GM12878 (cell line): ENCODE results near the gene DDX10. TPM values are rescaled to one million over a fixed set of nuclear protein-coding genes. Genes with fewer than 3 reads are reported as not detected.

Source experiments
- ATAC-seq: fragments of 200-7000 bp; cut with Tn5 transposase; 3 replicates; pipeline ENCODE4 v1.9.1; 2020; ENCODE audit warnings: mild to moderate bottlenecking, moderate library complexity
- BruUV-seq: library from RNA; stranded (reverse); fragments of 400-500 nt; replicated peaks from 2 replicates; lab custom pipeline; 2021; lab: Mats Ljungman, UMichigan
- CTCF ChIA-PET: fragments of 300-600 bp; sonication (Branson Sonifier 250); formaldehyde crosslinking; extraction: SDS; loops from one replicate; lab custom pipeline; 2021; ENCODE audit warnings: inconsistent platforms; lab: Yijun Ruan, JAX
- POLR2A ChIA-PET: fragments of 350-600 bp; formaldehyde crosslinking; extraction: SDS; loops from one replicate; lab custom pipeline; 2021; ENCODE audit warnings: inconsistent platforms; lab: Charles Lee
- RAD21 ChIA-PET: fragments of 300-600 bp; sonication (Branson Sonifier 250); formaldehyde crosslinking; loops from one replicate; lab custom pipeline; 2023; ENCODE audit warnings: antibody characterized with exemption; ENCODE audit not compliant: unreplicated experiment; lab: Charles Lee
- SMC1A ChIA-PET: fragments of 300-600 bp; sonication (Branson Sonifier 250); formaldehyde crosslinking; loops from one replicate; lab custom pipeline; 2023; ENCODE audit not compliant: unreplicated experiment, uncharacterized antibody; lab: Charles Lee
- DNase-seq: peaks from one replicate; pipeline ENCODE4 v3.0.0-alpha.2; 2011; ENCODE audit warnings: low read depth, low spot score
- FAIRE-seq: peaks from 3 replicates; lab custom pipeline; 2011; peaks lifted over from hg19 to GRCh38; lab: Jason Lieb, UNC
- H2AFZ ChIP-seq: 2 replicates; pipeline ENCODE4 v1.6.0; 2011; ENCODE audit warnings: low read depth, low read length, control low read depth; ENCODE audit not compliant: control insufficient read depth
- H3K27ac ChIP-seq: 2 replicates; pipeline ENCODE4 v1.5.1; 2011; ENCODE audit warnings: control low read depth; ENCODE audit not compliant: control insufficient read depth, insufficient read depth
- H3K27me3 ChIP-seq, 2 experiments: replicated peaks in 1 of 2; 2 replicates each; pipeline versions ENCODE4 v1.6.0 to v1.6.1; 2011; ENCODE audit warnings: low read length in 1 of 2; ENCODE audit not compliant: control insufficient read depth in 2 of 2, insufficient read depth in 2 of 2
- H3K36me3 ChIP-seq, 2 experiments: 2 replicates each; pipeline ENCODE4 v1.5.1; 2011; ENCODE audit warnings: low read length in 1 of 2; ENCODE audit not compliant: control insufficient read depth in 2 of 2, insufficient read depth in 2 of 2
- H3K4me1 ChIP-seq: 2 replicates; pipeline ENCODE4 v1.6.1; 2011; ENCODE audit warnings: mild to moderate bottlenecking, low read length, moderate library complexity, mixed read lengths; ENCODE audit not compliant: control insufficient read depth, insufficient read depth
- H3K4me2 ChIP-seq: 2 replicates; pipeline ENCODE4 v1.6.0; 2011; ENCODE audit warnings: control low read depth; ENCODE audit not compliant: control insufficient read depth, insufficient read depth
- H3K4me3 ChIP-seq: fragments of 200-600 bp; sonication (generic); 2 replicates; pipeline ENCODE4 v1.5.1; 2016
- H3K79me2 ChIP-seq: 2 replicates; pipeline ENCODE4 v1.6.0; 2011; ENCODE audit warnings: low read length; ENCODE audit not compliant: control insufficient read depth, insufficient read depth
- H3K9ac ChIP-seq: 2 replicates; pipeline ENCODE4 v1.8.0; 2011; ENCODE audit warnings: low read length, control low read depth, mixed read lengths; ENCODE audit not compliant: control insufficient read depth, insufficient read depth
- H3K9me3 ChIP-seq: replicated peaks from 3 replicates; pipeline ENCODE4 v1.5.1; 2011; ENCODE audit warnings: mild to moderate bottlenecking, low read length; ENCODE audit not compliant: control insufficient read depth, insufficient read depth
- H4K20me1 ChIP-seq: 2 replicates; pipeline ENCODE4 v1.6.0; 2011; ENCODE audit not compliant: control insufficient read depth, insufficient read depth
- CREB1 ChIP-seq: IDR thresholded peaks from 2 replicates; pipeline ENCODE4 v1.6.1; 2012; ENCODE audit warnings: low read depth, mild to moderate bottlenecking, inconsistent platforms
- CREM ChIP-seq: IDR thresholded peaks from 2 replicates; pipeline ENCODE4 v1.6.1; 2014; ENCODE audit warnings: antibody characterized with exemption, low read depth
- EP300 ChIP-seq, 2 experiments: fragments of 150-350 bp in 1 of 2; IDR thresholded peaks; 2 replicates each; pipeline ENCODE4 v1.6.1; 2011 to 2012; ENCODE audit warnings: low read depth in 2 of 2, low read length in 2 of 2, borderline replicate concordance in 1 of 2, improper control_type of control experiment in 1 of 2, inconsistent platforms in 1 of 2; ENCODE audit not compliant: control insufficient read depth in 1 of 2
- NR2C1 ChIP-seq: fragments of 450-650 bp; IDR thresholded peaks from 2 replicates; pipeline ENCODE4 v1.6.1; 2017; ENCODE audit warnings: antibody characterized with exemption, mild to moderate bottlenecking, moderate library complexity
- PRDM15 ChIP-seq: fragments of 450-650 bp; formaldehyde crosslinking; IDR thresholded peaks from 2 replicates; pipeline ENCODE4 v1.4.0; 2020; ENCODE audit warnings: mild to moderate bottlenecking, moderate library complexity
- RUNX3 ChIP-seq: IDR thresholded peaks from 2 replicates; pipeline ENCODE4 v1.6.1; 2012; ENCODE audit warnings: low read length, inconsistent platforms
- ZBTB11 ChIP-seq: fragments of 450-650 bp; formaldehyde crosslinking; IDR thresholded peaks from 2 replicates; pipeline ENCODE4 v1.5.0; 2022; ENCODE audit warnings: mild to moderate bottlenecking, missing genetic modification characterization
- ZNF274 ChIP-seq: IDR thresholded peaks from one replicate; pipeline ENCODE4 v1.8.0; 2011; ENCODE audit not compliant: insufficient read length, insufficient read depth
- WGBS: methylation state at CpG from one replicate; pipeline ENCODE4 v1.1.6; 2016; ENCODE audit warnings: low lambda C conversion rate; ENCODE audit not compliant: insufficient replicate concordance, insufficient coverage; ENCODE audit errors: missing lambda C conversion rate; 5-methylcytosine and 5-hydroxymethylcytosine counted together
- in situ Hi-C: fragments of 300-500 bp; cut with MboI; formaldehyde crosslinking; loops from 9 replicates; pipeline ENCODE4 v1.14.3; 2018; ENCODE audit warnings: mixed read lengths
- intact Hi-C: fragments of 100-400 bp; cut with micrococcal nuclease; formaldehyde crosslinking; loops from one replicate; pipeline ENCODE4 v1.14.2; 2022; ENCODE audit not compliant: unreplicated experiment
- polyA plus RNA-seq, 11 experiments: library from polyadenylated mRNA; depleted of rRNA in 4 of 11; unstranded in 6 of 11; stranded (reverse) in 5 of 11; fragments of >200 nt; fragmentation: Nextera tagmentation in 4 of 11; fragmentation: Illumina TruSeq in 1 of 11; extraction: Ambion mirVana in 4 of 11; extraction: Trizol in 1 of 11; gene quantifications; 1 replicate in 1 of 11; 2 replicates in 10 of 11; pipeline versions ENCODE4 v1.2.1 to v1.2.3, GENCODE V29; 2011 to 2016; ENCODE audit warnings: inconsistent platforms in 2 of 11, missing spikeins in 2 of 11, low read depth in 1 of 11
- total RNA-seq, 4 experiments: library from RNA; depleted of rRNA in 3 of 4; stranded (reverse); fragments of >200 nt in 3 of 4; fragmentation: Illumina TruSeq in 1 of 4; extraction: Trizol in 1 of 4; gene quantifications; 2 replicates each; pipeline versions ENCODE4 v1.2.1 to v1.2.3, GENCODE V29; 2013 to 2021

Gene DDX10
- total and polyA plus RNA-seq, 10 of the 15 experiments (the other 5 are each of a cell fraction or from before 2014, with no cell fraction given): 20.9 to 51.5 (median 31.9) TPM

- H3K9me3 ChIP-seq: peaks cover 8% of the 10 kb centered on the region; the same call in 2 of the 3 replicates
- H3K79me2 ChIP-seq: no peaks in the 10 kb centered on the region
- DNase-seq (no peak), ATAC-seq (no peak), FAIRE-seq (no peak)
- ChIA-PET SMC1A (interaction anchor here (0.6 to 2.3 kb wide), 3 partner anchors 21 to 36 kb away, joined by 3 to 6 read pairs (median 6); no protein-coding TSS in a partner anchor), RAD21 (no interaction called here), POLR2A (interaction anchor here (0.5 to 0.6 kb wide), 2 partner anchors 9 to 17 kb away, joined by 3 to 4 read pairs; no protein-coding TSS in a partner anchor), CTCF (interaction anchor here (1.6 kb wide), 1 partner anchor 35 kb away, joined by 3 read pairs; no protein-coding TSS in a partner anchor)
- H3K4me3 ChIP-seq: no peak overlapping the region
- H4K20me1 ChIP-seq: no peaks in the 10 kb centered on the region
- H3K27ac ChIP-seq: no peak overlapping the region
- in situ Hi-C loops: no loop called here
- H2AFZ ChIP-seq: no peak overlapping the region
- no TSS peak for BruUV-seq
- H3K27me3 ChIP-seq: no peaks in the 10 kb centered on the region
- TF ChIP-seq CREB1 (no peak), RUNX3 (peak; percentile 12; the same call in 1 of the 2 replicates)
- H3K4me1 ChIP-seq: peaks cover 18% of the 10 kb centered on the region
- no peak overlapping the region for H3K4me2 ChIP-seq
- H3K36me3 ChIP-seq: no peaks in the 10 kb centered on the region
- WGBS: 84% methylated on average over 5 of the region's 5 CpGs
- no peak overlapping the region for H3K9ac ChIP-seq
- intact Hi-C loops: no loop called here
Measured at GRCh38 chr11:108624196-108624925, 40.5 kb upstream of the DDX10 start.

- CTCF ChIA-PET: interaction anchor here (1.2 kb wide), 1 partner anchor 21 kb away, joined by 3 read pairs; no protein-coding TSS in a partner anchor
- RAD21 ChIA-PET: no interaction called here
- H3K4me2 ChIP-seq: no peak overlapping the region
- BruUV-seq: no TSS peak
- no peak overlapping the region for H2AFZ ChIP-seq
- no peak for FAIRE-seq
- SMC1A ChIA-PET: interaction anchor here (0.6 to 5.9 kb wide), 2 partner anchors 12 to 26 kb away, joined by 4 to 28 read pairs; no protein-coding TSS in a partner anchor
- no peak for ATAC-seq
- H3K9ac ChIP-seq: no peak overlapping the region
- H3K36me3 ChIP-seq: no peaks in the 10 kb centered on the region
- POLR2A ChIA-PET: interaction anchor here (0.8 kb wide), 1 partner anchor 84 kb away, joined by 3 read pairs; no protein-coding TSS in a partner anchor
- no peaks in the 10 kb centered on the region for H4K20me1 ChIP-seq
- no peak overlapping the region for H3K4me3 ChIP-seq
- WGBS: 86% methylated on average over 10 of the region's 10 CpGs
- H3K79me2 ChIP-seq: no peaks in the 10 kb centered on the region
- peaks cover 10% of the 10 kb centered on the region; the same call in 2 of the 3 replicates for H3K9me3 ChIP-seq
- H3K27me3 ChIP-seq: no peaks in the 10 kb centered on the region
- DNase-seq: no peak
- H3K27ac ChIP-seq: no peak overlapping the region
- in situ Hi-C loops: no loop called here
- intact Hi-C loops: no loop called here
- no peaks in the 10 kb centered on the region for H3K4me1 ChIP-seq
- TF ChIP-seq PRDM15 (CRISPR knock-in tag): no peak
- no peak for TF ChIP-seq CREM
- TF ChIP-seq ZNF274: no peak
- no peak for TF ChIP-seq NR2C1
- no peak for TF ChIP-seq EP300 (IDR thresholded peaks at IDR 0.05; ENCODE audit: borderline replicate concordance in 1 of 2, control insufficient read depth in 1 of 2, low read depth in 2 of 2, low read length in 2 of 2)
- no peak for TF ChIP-seq ZBTB11 (CRISPR knock-in tag)
Measured at GRCh38 chr11:108628326-108628725, 36.5 kb upstream of the DDX10 start.
